ENCODE data around the gene MTX1.
"Not testable (repeated sequence)": the region's sequence is repeated elsewhere in the genome, so short reads cannot be mapped to it uniquely, and the experiment has no call there.

MTX1 gene

DNA sequence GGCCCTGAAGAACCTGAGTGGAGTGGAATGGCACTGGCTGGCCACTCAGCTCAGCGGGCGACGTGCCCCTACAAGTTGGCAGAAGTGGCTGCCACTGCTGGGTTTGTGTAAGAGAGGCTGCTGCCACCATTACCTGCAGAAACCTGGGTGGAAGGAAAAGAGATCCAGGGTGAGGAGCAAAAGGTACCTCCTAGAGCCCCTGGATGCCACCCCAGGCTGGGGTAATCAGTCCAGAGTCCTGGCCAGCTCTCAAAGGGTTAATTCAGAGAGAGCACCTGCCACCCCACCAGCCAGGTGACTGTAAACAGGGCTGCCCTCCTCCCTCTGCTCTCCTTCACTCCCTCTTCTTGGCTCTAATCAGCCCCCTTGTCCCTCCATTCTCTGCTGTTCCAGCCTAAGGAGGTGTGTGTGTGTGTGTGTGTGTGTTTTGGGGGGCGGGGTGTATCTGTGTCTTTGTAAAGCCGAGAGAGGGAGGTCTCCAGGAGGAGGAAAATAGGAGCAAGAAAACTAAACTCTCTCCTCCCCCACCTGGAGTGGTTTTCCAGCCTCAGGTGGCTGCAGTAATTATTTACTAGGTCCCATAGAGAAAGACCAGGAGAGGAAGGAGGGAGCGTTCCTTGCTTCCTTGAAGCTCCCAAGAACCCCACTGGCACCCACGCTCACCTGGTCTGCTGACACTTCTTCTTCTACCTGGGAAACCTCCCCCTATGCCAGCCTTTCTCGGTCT is 22.3 kb upstream of the MTX1 start:
- peak in 1 of 2 experiments; percentile 47 for DNase-seq (ENCODE audit: low read depth in 1 of 2, low spot score in 1 of 2)
- no peak for TF ChIP-seq JUND (IDR thresholded peaks at IDR 0.05; ENCODE audit: low read depth)
- in situ Hi-C loops (cut with HindIII; ENCODE audit: low pct_unique_long_range_greater_than_20kb, low sequenced_read_pairs): no loop called here

DNA sequence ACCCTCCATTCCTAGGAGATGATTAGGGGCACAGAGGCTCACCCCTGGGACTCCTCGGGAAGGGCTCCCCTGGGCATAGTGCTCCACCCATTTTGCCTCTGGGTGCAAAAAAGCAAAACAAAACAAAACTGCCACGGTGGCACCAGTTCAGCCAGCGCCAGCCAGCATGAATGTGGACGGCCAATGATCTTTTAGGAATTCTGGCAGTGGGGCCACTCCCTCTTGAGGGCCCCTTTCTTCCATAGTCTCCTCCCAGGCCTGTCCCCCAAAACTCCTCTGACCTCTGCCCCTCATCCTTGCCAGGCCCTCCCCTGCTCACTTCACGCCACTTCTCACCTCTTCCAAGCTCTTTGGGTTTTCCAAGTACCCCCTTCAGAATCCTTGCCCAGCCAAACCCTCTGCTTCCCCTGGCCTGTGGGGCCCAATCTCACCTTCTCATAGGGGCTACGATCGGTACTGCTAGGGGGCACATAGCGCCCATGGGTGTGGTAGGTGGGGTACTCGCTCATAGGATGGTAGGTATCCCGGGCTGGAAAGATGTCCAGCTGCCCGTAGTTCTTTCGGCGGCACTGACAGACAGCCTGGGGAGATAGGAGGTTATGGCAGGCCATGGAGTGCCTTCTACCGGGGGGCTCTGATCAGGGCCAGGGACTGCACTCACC is 21.6 kb upstream of the MTX1 start:
- DNase-seq (ENCODE audit: low read depth in 1 of 2, low spot score in 1 of 2): peak in 1 of 2 experiments; percentile 53
- in situ Hi-C loops (cut with HindIII; ENCODE audit: low pct_unique_long_range_greater_than_20kb, low sequenced_read_pairs): no loop called here
- no peak for TF ChIP-seq JUND (IDR thresholded peaks at IDR 0.05; ENCODE audit: low read depth)

DNA sequence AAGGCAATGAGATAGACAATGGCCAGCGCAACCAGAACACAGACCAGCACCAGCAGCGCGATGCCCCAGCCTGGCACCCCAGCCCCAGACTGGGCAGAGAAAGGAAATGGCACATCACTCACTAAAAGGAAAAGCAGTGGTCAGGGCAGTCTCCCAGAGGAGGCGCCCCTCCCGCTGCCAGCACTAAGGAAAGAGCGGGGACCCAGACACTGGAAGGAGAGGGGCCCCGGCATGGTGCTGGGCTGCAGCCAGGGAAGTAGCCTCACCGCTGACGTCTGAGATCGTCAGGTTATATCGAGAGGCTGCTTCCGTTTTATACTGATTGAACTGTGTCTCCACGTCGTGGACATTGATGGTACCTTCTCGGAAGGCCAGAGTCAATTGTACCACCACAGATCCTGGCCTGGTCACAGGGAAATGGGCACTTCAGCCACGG is 21.0 kb upstream of the MTX1 start:
- no peak for TF ChIP-seq JUND (IDR thresholded peaks at IDR 0.05; ENCODE audit: low read depth)
- in situ Hi-C loops (cut with HindIII; ENCODE audit: low pct_unique_long_range_greater_than_20kb, low sequenced_read_pairs): no loop called here
- DNase-seq (ENCODE audit: low read depth in 1 of 2, low spot score in 1 of 2): peak in 1 of 2 experiments; percentile 39

DNA sequence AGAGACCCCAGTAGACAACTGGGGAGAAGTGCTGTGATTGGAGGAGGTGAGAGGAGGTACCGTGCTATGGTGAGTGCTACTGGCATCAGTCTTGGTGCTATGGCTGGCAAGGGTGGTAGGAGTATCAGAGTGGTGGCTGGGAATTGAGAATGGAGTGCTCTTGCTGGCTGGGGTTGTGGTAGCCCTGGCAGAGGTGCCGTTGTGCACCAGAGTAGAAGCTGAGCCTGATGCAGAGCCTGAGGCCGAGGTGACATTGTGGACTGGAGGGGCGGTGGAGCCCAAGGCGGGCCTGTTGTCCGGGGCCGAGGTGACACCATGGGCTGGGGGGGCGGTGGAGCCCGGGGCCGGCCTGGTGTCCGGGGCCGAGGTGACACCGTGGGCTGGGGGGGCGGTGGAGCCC is 20.2 kb upstream of the MTX1 start:
- in situ Hi-C loops (cut with HindIII; ENCODE audit: low pct_unique_long_range_greater_than_20kb, low sequenced_read_pairs): no loop called here
- peak in 1 of 2 experiments; percentile 48 for DNase-seq (ENCODE audit: low read depth in 1 of 2, low spot score in 1 of 2)
- TF ChIP-seq JUND (IDR thresholded peaks at IDR 0.05; ENCODE audit: low read depth): no peak

DNA sequence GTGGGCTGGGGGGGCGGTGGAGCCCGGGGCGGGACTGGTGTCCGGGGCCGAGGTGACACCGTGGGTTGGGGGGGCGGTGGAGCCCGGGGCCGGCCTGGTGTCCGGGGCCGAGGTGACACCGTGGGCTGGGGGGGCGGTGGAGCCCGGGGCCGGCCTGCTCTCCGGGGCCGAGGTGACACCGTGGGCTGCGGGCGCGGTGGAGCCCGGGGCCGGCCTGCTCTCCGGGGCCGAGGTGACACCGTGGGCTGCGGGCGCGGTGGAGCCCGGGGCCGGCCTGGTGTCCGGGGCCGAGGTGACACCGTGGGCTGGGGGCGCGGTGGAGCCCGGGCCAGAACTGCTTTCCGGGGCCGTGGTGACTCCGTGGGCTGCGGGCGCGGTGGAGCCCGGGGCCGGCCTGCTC is 18.6 kb upstream of the MTX1 start:
- in situ Hi-C loops (cut with HindIII; ENCODE audit: low pct_unique_long_range_greater_than_20kb, low sequenced_read_pairs); DNase-seq (ENCODE audit: low read depth in 1 of 2, low spot score in 1 of 2): not testable (repeated sequence)

DNA sequence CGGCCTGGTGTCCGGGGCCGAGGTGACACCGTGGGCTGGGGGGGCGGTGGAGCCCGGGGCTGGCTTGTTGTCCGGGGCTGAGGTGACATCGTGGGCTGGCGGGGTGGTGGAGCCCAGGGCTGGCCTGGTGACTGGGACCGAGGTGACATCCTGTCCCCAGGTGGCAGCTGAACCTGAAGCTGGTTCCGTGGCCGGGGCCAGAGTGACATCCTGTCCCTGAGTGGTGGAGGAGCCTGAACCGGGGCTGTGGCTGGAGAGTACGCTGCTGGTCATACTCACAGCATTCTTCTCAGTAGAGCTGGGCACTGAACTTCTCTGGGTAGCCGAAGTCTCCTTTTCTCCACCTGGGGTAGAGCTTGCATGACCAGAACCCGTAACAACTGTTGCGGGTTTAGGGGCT is 16.6 kb upstream of the MTX1 start:
- in situ Hi-C loops (cut with HindIII; ENCODE audit: low pct_unique_long_range_greater_than_20kb, low sequenced_read_pairs): no loop called here
- TF ChIP-seq JUND (IDR thresholded peaks at IDR 0.05; ENCODE audit: low read depth): no peak
- peak in 1 of 2 experiments; percentile 79 for DNase-seq (ENCODE audit: low read depth in 1 of 2, low spot score in 1 of 2)

DNA sequence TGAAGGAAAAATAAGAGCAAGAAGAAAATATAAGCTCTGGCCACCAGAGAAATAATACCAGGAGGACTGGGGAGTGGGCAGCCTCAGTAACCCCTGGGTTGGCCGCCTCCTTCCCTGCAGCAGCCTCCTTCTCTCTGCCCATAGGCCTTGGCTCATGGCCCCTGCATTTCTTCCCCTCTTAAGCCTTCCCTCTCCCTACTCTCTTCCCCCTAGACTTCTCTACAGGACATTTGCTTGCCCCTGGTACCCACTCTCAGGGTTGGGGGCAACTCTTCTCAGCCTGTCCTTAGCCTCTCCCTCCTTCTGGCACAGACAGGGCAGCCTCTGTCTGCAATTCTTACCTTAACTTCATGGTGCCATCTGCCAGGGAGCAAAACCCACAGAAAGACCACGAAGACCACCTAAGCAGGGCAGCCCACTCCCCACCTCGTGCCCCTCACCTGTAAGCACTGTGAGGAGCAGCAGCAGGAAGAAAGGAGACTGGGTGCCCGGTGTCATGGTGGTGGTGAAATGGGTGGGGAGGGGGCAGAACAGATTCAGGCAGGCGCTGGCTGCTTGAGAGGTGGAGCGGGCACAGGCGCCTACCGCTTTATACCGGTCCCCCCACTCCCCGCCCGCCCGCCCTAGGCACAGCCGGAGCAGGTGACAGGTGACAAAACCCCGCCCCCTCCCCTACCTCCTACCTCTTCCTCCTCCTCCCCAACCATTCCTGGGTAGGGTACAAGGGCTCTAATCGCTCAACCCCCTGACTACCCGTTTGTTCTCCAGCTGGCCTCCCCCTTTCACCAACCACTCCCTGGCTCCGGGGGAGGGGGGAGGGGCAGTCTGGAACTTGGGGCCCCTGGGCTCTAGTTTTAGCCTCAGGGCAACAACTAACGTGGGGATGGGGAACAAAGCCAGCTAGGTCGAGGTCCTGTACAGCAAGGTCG is 15.9 kb upstream of the MTX1 start:
- TF ChIP-seq JUND (IDR thresholded peaks at IDR 0.05; ENCODE audit: low read depth): no peak
- in situ Hi-C loops (cut with HindIII; ENCODE audit: low pct_unique_long_range_greater_than_20kb, low sequenced_read_pairs): no loop called here
- DNase-seq (ENCODE audit: low read depth in 1 of 2, low spot score in 1 of 2): peak; percentile 90 to 97

DNA sequence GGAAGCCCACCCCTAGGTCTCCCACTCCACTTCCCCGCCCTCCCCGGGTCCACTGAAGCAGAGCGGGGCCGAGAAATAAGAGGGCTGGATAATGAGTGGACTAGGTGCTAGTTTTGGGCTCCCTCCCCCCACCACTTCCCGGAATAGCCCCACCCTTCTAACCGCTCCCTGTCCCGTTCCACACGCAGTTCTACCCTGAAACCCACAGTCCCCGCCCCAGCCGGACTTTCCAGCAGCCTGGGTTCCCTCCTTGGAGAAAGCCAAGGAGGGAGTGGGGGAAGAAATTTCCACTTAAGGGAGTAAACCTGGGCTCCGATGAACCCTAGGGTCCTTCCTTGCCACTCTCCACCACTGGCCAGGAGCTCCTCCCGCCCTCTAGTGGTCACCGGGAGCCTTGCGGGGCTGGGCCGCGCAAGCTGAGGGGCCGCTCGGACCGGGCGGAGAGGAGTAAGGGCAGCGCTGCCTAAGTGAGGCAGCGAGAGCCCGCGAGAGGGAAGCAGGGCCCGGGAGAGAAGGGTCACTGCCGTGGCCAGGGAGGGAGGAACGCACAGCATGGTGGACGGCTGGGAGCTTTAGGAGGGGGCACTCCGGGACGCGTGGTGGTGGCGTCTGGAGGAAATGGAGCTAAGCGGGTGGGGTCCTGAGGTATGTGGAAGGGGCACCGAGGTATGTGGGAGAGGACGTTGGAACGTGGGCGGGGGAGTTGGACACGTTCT is 15.1 kb upstream of the MTX1 start:
- in situ Hi-C loops (cut with HindIII; ENCODE audit: low pct_unique_long_range_greater_than_20kb, low sequenced_read_pairs): no loop called here

DNA sequence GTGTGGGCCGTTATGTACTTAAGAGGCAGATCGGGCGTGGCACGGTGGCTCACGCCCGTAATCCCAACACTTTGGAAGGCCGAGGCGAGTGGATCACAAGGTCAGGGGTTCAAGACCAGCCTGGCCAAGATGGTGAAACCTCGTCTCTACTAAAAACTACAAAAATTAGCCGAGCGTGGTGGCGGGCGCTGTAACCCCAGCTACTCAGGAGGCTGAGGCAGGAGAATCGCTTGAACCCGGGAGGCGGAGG is 14.6 kb upstream of the MTX1 start:
- in situ Hi-C loops (cut with HindIII; ENCODE audit: low pct_unique_long_range_greater_than_20kb, low sequenced_read_pairs): not testable (repeated sequence)

More for the DNA sequence above, 15.1 kb upstream of the MTX1 start:
- peak; percentile 95 to 99 for DNase-seq (ENCODE audit: low read depth in 1 of 2, low spot score in 1 of 2)
- 0 out of 2 replicates have a peak, but pooled peaks have one; percentile 5 for TF ChIP-seq JUND (IDR thresholded peaks at IDR 0.05; ENCODE audit: low read depth)

DNA sequence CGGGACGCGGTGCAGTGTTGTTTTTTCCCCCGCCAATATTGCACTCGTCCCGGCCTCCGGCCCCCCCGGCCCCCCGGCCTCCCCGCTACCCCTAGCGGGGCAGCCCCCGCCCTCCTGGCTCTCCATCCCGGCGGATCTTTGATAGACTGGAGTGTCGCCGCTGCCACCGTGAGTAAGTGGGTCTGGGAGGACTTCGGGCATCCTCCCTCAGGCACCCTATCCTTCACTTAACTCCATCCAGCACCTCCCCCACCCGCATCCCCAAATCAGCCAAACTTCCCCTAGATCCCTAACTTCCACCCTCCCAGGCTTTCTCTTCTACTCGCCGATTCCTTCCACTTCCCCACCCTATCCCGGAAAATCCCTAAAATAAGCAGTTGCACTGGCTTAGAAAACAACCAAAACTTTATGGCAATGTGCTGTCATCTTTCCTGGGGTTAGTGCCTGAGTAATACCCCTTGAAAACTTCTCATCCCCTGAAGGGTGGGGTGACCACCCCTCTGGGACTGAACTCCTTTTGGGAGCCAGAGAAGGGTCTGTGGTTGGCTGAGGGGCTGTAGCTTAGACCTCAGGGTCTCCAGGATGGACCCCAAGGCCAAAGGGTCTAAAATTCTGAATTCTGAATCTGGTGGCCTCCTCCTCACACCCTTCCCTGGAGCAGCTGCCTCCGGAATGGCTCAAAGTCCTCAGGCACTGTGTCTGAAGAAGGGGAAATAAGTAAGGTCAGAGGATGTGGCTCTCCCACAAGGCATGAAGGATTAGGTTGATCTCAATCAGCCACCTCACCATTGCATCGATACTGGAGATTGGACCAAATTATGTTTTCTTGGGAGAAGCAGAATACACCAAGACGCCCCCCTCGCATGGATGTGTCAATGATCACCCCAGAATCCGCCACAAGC is 13.0 kb upstream of the MTX1 start:
- in situ Hi-C loops (cut with HindIII; ENCODE audit: low pct_unique_long_range_greater_than_20kb, low sequenced_read_pairs): no loop called here
- no peak for DNase-seq (ENCODE audit: low read depth in 1 of 2, low spot score in 1 of 2)
- TF ChIP-seq JUND (IDR thresholded peaks at IDR 0.05; ENCODE audit: low read depth): no peak

More for the DNA sequence above, 14.6 kb upstream of the MTX1 start:
- DNase-seq (ENCODE audit: low read depth in 1 of 2, low spot score in 1 of 2): not testable (repeated sequence)

DNA sequence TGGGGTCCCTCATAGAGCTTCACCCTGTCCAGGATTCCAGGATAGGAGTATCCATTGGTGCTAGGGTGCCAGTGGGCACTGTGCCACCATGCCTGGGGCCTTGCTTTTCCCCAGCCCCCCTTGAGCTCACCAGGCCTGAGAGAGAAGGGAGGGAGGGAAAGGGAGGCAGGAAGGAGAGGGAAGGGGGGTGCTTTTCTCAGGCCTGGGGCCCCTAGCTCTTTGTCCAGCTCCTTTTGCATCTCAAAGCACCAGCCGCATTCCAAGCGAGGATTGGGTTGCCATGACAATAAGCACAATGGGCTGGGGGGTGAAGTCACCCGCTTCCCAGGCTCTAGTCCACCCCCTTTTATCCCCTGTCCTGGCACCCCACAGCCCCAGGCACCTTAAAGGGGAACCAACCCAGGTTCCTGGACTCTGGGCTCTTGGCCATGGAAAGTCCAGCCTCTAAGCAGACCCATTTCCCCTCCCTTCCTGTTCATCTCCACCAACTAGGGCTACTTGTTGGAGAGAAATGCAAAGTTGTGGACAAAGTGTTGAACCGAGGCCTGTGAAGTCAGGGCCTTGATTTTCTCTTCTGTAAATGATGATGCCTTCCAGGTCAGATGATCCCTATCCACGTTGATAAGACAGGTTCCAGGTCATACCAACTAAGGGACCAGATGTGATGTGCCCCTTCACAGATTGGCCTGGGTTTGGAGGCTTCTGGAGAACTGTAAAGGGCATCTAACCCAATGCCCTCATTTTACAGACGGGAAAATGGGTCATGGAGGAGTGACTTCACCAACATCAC is 12.2 kb upstream of the MTX1 start:
- no peak for DNase-seq (ENCODE audit: low read depth in 1 of 2, low spot score in 1 of 2)
- in situ Hi-C loops (cut with HindIII; ENCODE audit: low pct_unique_long_range_greater_than_20kb, low sequenced_read_pairs): no loop called here
- no peak for TF ChIP-seq JUND (IDR thresholded peaks at IDR 0.05; ENCODE audit: low read depth)

All from T47D (cell line).